Skeletal muscle satellite cell (primary cell): ENCODE measurements around the gene ATXN1.

Source experiments
- H3K27me3 ChIP-seq: 2 replicates; pipeline ENCODE4 v1.7.0; 2013; ENCODE audit warnings: low read length; ENCODE audit not compliant: control insufficient read depth, insufficient read depth
- H3K36me3 ChIP-seq: 2 replicates; pipeline ENCODE4 v1.7.0; 2013; ENCODE audit warnings: mild to moderate bottlenecking, control low read depth, low read length; ENCODE audit not compliant: insufficient read depth
- H3K4me1 ChIP-seq: 2 replicates; pipeline ENCODE4 v1.7.0; 2013; ENCODE audit warnings: low read length; ENCODE audit not compliant: control insufficient read depth, insufficient read depth
- H3K4me2 ChIP-seq: 2 replicates; pipeline ENCODE4 v1.7.0; 2013; ENCODE audit warnings: mild to moderate bottlenecking, low read length
- H3K4me3 ChIP-seq: 2 replicates; pipeline ENCODE4 v1.7.0; 2013; ENCODE audit warnings: low read length
- H3K9ac ChIP-seq: 2 replicates; pipeline ENCODE4 v1.7.0; 2013; ENCODE audit warnings: mild to moderate bottlenecking, low read depth, low read length, moderate library complexity
- H3K9me3 ChIP-seq: replicated peaks from 2 replicates; pipeline ENCODE4 v1.7.0; 2013; ENCODE audit warnings: mild to moderate bottlenecking, control low read depth, low read length

The ATXN1 gene

GRCh38 chr6:16505711-16506357 lies 255.4 kb downstream of the ATXN1 start:
- Histone ChIP-seq H3K9me3 (no peaks in the 10 kb centered on the region), H3K27me3 (no peaks in the 10 kb centered on the region), H3K4me2 (no peak overlapping the region), H3K4me1 (peaks cover 6% of the 10 kb centered on the region), H3K36me3 (no peaks in the 10 kb centered on the region), H3K4me3 (no peak overlapping the region), H3K9ac (no peak overlapping the region)

GRCh38 chr6:16504609-16505008 lies 256.7 kb downstream of the ATXN1 start:
- Histone ChIP-seq H3K36me3 (no peaks in the 10 kb centered on the region), H3K4me1 (peaks cover 6% of the 10 kb centered on the region), H3K9me3 (no peaks in the 10 kb centered on the region), H3K4me2 (no peak overlapping the region), H3K27me3 (no peaks in the 10 kb centered on the region), H3K4me3 (no peak overlapping the region), H3K9ac (no peak overlapping the region)

GRCh38 chr6:16503970-16504415 lies 257.3 kb downstream of the ATXN1 start:
- Histone ChIP-seq H3K9me3 (no peaks in the 10 kb centered on the region), H3K4me3 (no peak overlapping the region), H3K36me3 (no peaks in the 10 kb centered on the region), H3K27me3 (no peaks in the 10 kb centered on the region), H3K9ac (no peak overlapping the region), H3K4me2 (no peak overlapping the region), H3K4me1 (peaks cover 6% of the 10 kb centered on the region)

- peaks cover 6% of the 10 kb centered on the region for H3K4me1 ChIP-seq
- H3K27me3 ChIP-seq: no peaks in the 10 kb centered on the region
- H3K9me3 ChIP-seq: no peaks in the 10 kb centered on the region
- no peak overlapping the region for H3K4me3 ChIP-seq
- no peak overlapping the region for H3K4me2 ChIP-seq
- no peaks in the 10 kb centered on the region for H3K36me3 ChIP-seq
- H3K9ac ChIP-seq: no peak overlapping the region
Observed at GRCh38 chr6:16503241-16503775, 258.0 kb downstream of the ATXN1 start.

GRCh38 chr6:16498957-16499356 lies 262.3 kb downstream of the ATXN1 start:
- H3K27me3 ChIP-seq: no peaks in the 10 kb centered on the region
- no peaks in the 10 kb centered on the region for H3K9me3 ChIP-seq
- no peaks in the 10 kb centered on the region for H3K4me1 ChIP-seq
- no peak overlapping the region for H3K4me3 ChIP-seq
- no peak overlapping the region for H3K4me2 ChIP-seq
- no peak overlapping the region for H3K9ac ChIP-seq
- no peaks in the 10 kb centered on the region for H3K36me3 ChIP-seq

- no peaks in the 10 kb centered on the region for H3K36me3 ChIP-seq
- H3K4me3 ChIP-seq: no peak overlapping the region
- no peaks in the 10 kb centered on the region for H3K27me3 ChIP-seq
- no peaks in the 10 kb centered on the region for H3K4me1 ChIP-seq
- H3K9ac ChIP-seq: no peak overlapping the region
- H3K9me3 ChIP-seq: no peaks in the 10 kb centered on the region
- H3K4me2 ChIP-seq: no peak overlapping the region
Observed at GRCh38 chr6:16498237-16498636, 263.0 kb downstream of the ATXN1 start.

GRCh38 chr6:16496991-16497801 lies 264.1 kb downstream of the ATXN1 start:
- no peak overlapping the region for H3K4me2 ChIP-seq
- H3K36me3 ChIP-seq: no peaks in the 10 kb centered on the region
- H3K4me1 ChIP-seq: no peaks in the 10 kb centered on the region
- H3K27me3 ChIP-seq: no peaks in the 10 kb centered on the region
- no peaks in the 10 kb centered on the region for H3K9me3 ChIP-seq
- H3K9ac ChIP-seq: no peak overlapping the region
- H3K4me3 ChIP-seq: no peak overlapping the region

- H3K4me2 ChIP-seq: no peak overlapping the region
- H3K9me3 ChIP-seq: no peaks in the 10 kb centered on the region
- H3K27me3 ChIP-seq: no peaks in the 10 kb centered on the region
- no peak overlapping the region for H3K9ac ChIP-seq
- H3K36me3 ChIP-seq: no peaks in the 10 kb centered on the region
- H3K4me1 ChIP-seq: no peaks in the 10 kb centered on the region
- H3K4me3 ChIP-seq: no peak overlapping the region
Observed at GRCh38 chr6:16496210-16496609, 265.1 kb downstream of the ATXN1 start.

GRCh38 chr6:16494793-16495192 lies 266.5 kb downstream of the ATXN1 start:
- H3K4me3 ChIP-seq: no peak overlapping the region
- H3K27me3 ChIP-seq: no peaks in the 10 kb centered on the region
- H3K9ac ChIP-seq: no peak overlapping the region
- H3K4me2 ChIP-seq: no peak overlapping the region
- no peaks in the 10 kb centered on the region for H3K4me1 ChIP-seq
- H3K36me3 ChIP-seq: no peaks in the 10 kb centered on the region
- no peaks in the 10 kb centered on the region for H3K9me3 ChIP-seq

GRCh38 chr6:16493802-16494201 lies 267.5 kb downstream of the ATXN1 start:
- Histone ChIP-seq H3K4me1 (no peaks in the 10 kb centered on the region), H3K4me3 (no peak overlapping the region), H3K4me2 (no peak overlapping the region), H3K36me3 (no peaks in the 10 kb centered on the region), H3K9ac (no peak overlapping the region), H3K9me3 (no peaks in the 10 kb centered on the region), H3K27me3 (no peaks in the 10 kb centered on the region)

GRCh38 chr6:16493112-16493511 lies 268.1 kb downstream of the ATXN1 start:
- Histone ChIP-seq H3K4me3 (no peak overlapping the region), H3K4me1 (no peaks in the 10 kb centered on the region), H3K27me3 (no peaks in the 10 kb centered on the region), H3K9ac (no peak overlapping the region), H3K36me3 (no peaks in the 10 kb centered on the region), H3K4me2 (no peak overlapping the region), H3K9me3 (no peaks in the 10 kb centered on the region)
